ENCODE results near the gene TMPO.
"Not testable (repeated sequence)": the region's sequence is repeated elsewhere in the genome, so short reads cannot be mapped to it uniquely, and the experiment has no call there.

The TMPO gene

DNA sequence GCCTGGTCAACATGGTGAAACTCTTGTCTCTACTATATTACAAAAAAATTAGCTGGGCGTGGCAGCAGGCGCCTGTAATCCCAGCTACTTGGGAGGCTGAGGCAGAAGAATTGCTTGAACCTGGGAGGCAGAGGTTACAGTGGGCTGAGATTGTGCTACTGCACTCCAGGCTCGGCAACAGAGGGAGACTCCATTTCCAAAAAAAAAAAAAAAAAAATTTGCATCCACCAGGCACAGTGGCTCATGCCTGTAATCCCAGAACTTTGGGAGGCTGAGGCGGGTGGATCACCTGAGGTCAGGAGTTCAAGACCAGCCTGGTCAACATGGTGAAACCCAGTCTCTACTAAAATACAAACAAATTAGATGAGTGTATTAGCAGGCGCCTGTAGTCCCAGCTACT, 3.6 kb upstream of the TMPO start:
- not testable (repeated sequence) for DNase-seq

DNA sequence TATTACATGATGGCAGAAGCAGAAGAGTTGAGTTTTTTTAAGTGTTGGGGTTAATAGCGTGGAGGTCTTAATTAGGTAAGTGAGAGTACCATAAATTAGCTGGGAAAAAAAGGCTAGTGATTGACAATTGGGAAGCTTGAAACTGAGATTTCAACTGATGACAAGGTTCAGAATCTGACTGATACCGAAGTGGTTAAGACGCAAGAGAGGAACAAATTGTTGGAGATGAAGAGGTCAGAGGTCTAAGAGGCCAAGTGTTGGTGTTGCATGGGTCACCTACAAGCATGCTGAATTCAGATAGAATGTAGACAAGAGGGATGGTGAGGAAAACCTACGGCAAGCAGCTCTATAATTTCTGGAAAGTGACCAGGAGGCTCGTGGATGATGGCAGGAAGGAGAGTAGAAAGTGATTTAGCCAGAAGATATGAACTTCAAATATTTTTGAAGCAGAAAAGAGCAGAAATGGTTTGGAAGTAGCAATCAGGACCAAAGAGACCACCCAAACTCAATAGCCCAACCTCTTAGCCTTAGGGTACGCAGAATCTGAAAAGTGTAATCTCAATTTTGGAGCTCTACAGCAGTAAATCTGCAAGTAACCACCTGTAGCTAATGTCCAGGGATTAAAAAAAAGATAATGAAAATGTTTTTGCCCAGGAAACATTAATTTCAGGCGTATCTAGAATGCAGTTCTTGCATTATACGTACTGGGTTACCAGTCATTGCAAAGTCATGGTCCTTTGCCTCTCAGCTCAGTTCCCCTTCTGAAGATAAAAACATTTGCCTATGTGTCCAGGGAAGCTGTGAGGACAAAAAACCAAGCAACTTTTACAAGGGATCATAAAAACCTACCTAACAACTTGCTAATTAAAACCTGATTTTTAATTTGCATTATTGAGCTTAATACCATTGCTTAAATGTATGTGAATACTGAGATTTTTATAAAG, 1.7 kb upstream of the TMPO start:
- DNase-seq: no peak

DNA sequence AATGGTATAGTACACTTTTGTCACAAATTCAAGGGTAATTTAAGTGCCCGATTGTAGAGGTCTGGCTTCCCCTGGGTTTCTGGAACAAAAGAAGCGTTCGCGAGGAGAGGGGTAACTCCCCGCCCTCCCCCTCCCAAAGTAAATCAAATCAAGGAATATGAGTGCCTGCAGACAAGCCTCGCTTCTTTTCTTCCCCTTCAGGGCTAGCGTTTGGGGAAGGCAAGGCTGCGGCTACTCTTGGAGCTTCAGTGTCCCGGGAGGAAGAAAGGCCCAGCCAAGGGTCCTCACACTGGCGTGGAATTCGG, 456 bp upstream of the TMPO start:
- no peak for DNase-seq

DNA sequence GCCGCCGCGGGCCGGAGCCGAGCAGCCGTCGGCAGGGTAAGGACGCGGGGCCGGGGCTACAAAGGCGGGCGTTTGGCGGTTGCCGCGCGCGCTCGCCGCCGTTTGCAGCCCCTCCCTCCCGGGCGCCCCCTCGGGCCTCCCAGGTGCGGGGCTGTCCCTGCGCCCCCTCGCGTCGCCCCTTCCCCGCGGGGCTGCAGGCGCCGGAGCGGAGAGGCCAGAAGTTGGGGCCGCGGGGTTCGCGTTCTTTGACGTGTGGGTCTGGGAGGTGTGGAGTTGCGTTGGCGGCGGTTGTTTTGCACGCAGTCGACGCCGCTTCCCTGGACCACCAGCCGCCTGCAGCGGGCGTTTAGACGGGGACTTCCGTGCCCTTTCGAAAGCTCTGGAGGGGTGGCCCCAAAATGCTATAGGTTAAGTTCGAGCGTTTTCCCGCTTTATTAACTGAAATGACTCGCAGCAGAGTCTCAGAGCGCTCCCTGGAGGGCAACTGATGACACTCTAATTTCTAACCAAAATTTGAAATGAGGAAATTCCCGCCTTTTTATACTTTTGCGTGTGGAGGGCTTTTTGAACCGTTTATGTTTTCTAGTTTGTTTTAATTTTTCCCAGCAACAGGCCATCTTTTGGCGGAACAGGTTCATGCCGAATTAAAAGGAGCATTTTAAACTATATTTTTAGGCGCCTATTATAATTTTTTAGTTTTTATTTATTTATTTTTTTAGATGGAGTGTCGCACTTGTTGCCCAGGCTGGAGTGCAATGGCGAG, 902 bp downstream of the TMPO start:
- peak; percentile 91 for DNase-seq

DNA sequence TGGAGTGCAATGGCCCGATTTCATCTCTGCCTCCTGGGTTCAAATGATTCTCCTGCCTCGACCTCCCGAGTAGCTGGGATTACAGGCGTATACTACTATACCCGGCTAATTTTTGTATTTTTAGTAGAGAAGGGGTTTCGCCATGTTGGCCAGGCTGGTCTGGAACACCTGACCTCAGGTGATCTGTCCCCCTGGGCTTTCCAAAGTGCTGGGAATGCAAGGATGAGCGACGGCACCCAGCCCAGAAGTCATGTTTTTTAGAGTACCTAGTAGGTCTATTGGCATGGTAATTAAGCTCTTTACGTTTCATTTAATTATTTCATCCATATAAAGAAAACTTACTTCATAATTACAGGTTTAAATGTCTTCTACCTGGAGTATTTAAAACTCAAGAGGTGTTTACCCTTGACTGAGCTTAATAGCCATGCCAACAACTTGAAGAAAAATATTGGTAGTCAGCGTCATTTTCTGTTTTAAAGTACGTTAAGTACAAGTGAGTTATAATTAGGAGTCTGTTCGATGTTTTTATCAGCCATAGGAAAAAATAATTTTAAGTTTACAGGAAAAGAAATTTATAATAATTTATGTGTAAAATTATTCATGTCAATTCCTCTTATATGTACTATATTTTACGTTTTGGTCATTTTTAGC, 4.0 kb downstream of the TMPO start:
- no peak for DNase-seq

DNA sequence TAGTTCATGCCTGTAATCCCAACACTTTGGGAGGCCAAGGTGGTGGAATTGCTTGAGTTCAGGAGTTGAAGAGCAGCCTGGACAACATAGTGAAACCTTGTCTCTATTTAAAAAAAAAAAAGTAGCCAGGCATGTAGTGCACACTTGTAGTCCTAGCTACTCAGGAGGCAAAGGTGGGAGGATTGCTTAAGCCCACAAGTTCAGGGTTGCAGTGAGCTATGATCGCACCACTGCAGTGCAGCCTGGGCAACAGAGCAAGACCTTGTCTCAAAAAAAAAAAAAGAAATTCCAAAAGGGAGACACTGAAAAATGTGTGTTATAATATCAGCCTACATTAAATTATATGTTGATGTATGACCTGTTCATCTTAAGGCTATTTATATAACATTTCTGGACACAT, 14.7 kb downstream of the TMPO start:
- no peak for DNase-seq

DNA sequence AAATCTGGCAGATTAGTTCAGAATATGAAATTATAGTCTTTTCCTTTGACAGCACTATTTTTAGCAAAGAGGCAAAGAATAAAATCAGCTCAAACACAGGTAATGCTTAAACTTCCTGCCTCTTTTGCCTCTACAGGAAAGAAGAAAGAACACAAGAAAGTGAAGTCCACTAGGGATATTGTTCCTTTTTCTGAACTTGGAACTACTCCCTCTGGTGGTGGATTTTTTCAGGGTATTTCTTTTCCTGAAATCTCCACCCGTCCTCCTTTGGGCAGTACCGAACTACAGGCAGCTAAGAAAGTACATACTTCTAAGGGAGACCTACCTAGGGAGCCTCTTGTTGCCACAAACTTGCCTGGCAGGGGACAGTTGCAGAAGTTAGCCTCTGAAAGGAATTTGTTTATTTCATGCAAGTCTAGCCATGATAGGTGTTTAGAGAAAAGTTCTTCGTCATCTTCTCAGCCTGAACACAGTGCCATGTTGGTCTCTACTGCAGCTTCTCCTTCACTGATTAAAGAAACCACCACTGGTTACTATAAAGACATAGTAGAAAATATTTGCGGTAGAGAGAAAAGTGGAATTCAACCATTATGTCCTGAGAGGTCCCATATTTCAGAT, 17.4 kb downstream of the TMPO start:
- DNase-seq: peak; percentile 68

DNA sequence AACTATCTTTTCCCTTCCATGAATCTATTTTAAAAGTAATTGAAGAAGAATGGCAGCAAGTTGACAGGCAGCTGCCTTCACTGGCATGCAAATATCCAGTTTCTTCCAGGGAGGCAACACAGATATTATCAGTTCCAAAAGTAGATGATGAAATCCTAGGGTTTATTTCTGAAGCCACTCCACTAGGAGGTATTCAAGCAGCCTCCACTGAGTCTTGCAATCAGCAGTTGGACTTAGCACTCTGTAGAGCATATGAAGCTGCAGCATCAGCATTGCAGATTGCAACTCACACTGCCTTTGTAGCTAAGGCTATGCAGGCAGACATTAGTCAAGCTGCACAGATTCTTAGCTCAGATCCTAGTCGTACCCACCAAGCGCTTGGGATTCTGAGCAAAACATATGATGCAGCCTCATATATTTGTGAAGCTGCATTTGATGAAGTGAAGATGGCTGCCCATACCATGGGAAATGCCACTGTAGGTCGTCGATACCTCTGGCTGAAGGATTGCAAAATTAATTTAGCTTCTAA, 18.4 kb downstream of the TMPO start:
- DNase-seq: no peak

DNA sequence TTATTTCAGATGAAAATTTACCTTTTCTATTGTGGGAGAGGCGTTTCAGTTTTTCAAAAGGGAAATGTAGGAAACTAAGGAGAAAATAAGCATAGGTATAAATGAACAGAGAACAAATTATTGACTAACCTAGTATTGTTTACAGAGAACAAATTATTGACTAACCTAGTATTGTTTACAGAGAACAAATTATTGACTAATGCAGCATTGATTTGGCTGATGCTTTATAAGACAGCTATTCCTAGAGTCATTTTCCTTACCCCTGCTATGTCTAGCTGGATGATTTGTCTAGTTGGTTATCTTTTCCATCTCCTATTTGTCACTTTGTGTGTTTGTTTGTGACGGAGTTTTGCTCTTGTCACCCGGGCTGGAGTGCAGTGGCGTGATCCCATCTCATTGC, 22.6 kb downstream of the TMPO start:
- DNase-seq: no peak

DNA sequence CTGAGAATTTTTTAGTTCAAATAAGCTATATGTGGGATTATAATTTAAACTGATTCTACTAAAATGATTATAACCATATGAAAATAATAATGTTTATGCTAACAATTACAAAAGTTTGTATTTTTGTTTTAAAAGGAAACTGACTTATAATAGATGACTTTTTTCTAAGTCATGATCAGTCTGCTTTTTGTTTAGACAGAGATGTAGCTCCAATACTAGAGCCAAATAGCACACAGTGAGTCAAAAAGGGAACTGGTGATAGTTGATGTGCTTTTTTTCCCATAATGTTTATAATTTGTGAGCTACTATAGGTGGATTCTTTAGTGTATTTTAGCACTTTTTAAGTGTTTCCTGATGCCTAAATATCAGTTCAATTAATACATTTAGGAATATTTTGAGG, 28.3 kb downstream of the TMPO start:
- no peak for DNase-seq

DNA sequence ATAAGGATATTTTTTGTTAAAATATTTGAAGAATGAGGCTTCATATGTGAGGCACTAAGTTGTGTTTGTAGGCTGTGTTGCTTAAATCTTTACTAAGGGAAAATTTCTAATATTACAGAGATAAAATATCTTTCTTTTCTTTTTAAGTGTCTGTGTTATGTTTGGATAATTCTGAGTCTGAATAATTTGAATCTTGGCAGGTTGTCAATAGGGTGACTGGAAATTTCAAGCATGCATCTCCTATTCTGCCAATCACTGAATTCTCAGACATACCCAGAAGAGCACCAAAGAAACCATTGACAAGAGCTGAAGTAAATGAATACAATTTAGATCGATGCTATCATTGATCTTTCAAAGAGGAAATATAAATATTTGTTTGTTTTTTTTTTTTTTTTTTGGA, 29.4 kb downstream of the TMPO start:
- DNase-seq: no peak

DNA sequence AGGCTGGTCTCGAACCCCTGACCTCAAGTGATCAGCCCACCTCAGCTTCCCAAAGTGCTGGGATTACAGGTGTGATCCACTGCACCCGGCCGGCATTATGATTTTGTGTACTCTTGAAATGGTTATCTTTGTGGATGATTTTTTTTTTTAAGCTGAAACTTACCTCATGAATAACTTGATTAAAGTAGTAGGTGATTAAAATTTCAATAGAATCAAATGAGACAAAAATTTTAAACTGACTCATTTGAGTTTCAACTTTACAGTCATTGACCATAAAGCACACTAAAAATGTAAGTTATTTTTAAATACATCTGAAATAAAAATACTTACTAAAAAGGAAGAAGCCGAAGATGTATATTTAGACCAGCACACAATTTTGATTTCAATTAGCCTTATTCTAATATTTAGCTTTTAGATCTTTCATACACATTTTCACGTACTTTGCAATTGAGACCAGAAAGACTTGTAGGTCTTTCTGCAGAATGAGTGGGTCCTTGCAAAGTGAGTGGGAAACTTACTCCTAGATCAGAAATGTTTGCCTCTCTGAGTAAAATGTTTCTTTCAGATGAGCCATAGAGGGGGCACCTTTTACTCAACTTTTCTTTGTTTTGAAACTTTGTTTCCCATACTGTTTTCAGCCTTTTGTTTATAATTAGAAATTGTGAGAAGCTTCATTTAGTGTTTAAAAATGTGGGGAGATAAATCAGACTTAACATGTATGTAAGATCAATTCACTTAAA, 34.2 kb downstream of the TMPO start:
- no peak for DNase-seq

DNA sequence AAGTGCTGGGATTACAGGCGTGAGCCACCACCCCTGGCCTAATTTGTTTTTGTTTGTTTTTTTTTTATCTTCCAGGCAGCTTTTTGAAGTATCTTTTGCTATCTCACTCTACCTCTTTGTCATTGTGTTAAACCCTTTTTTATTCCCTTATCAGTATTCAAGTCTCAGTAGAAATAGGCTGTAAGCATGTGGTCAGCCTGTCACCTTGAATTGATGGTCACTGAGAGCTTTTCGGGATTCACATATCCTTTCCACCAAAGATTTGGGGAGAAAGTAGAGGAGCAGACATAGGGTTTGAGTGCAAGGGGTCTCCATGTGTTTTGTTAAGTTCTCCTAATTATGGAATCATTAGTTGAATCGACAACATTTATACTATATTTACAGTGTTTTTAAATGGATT, 36.4 kb downstream of the TMPO start:
- no peak for DNase-seq

DNA sequence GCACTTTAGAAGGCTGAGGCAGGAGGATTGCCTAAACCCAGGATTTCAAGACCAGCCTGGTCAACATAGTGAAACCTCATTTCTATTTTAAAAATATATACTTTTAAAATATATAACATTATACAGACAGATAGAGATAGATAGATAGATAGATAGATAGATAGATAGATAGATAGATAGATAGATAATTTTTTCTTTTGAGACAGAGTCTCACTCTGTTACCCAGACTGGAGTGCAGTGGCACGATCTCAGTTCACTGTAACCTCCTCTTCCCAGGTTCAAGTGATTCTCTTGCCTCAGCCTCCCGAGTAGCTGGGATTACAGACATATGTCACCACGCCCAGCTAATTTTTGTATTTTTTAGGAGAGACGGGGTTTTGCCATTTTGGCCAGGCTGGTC, 42.7 kb downstream of the TMPO start:
- not testable (repeated sequence) for DNase-seq

DNA sequence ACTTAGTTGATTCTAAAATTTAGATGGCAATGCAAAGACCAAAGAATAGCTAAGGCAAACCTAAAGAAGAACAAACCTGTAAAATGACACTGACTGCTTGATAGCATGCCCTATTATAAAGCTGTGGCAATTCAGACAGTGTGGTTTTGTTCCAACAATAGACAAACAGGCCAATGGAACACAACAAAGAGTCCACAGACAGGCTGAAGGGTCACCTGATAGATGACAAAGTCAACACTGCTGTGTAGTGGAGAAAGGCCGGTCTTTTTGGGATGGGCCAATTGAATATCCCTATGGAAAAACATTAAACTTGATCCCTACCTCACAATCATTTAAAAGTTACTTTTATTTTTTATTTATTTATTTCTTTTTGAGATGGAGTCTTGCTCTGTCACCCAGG, 44.3 kb downstream of the TMPO start:
- no peak for DNase-seq

DNA sequence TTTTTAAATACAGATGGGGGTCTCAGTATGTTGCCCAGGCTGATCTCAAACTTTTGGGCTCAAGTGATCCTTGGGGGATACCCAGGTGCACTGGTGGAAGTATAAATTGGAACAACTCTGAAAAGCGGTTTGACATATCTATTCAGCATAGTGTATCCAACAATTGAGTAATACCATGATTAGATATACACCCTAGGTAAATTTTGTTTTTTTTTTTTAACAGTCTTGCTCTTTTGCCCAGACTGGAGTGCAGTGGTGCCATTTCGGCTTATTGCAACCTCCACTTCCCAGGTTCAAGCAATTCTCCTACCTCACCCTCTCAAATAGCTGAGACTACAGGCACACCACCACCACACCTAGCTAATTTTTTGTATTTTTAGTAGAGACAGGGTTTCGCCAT, 46.5 kb downstream of the TMPO start:
- DNase-seq: no peak

DNA sequence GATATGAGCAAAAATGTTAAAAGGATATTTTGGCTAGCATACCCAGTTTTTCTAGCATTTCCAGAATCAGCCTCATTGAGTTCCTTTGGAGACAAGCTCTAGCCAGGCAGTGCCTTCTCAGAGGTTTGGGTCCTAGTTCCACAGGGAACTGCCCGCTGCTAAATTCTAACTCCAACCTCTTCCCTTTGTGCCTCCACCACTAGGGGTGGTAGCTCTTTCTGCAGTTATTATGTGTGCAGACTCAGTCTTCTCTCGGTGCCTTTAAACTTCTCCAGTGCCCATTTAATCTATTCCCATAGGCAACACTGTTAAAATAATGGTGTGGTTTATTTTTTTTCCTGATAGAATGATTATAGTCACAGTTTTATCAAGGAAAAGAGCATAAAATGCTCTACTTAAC, 56.6 kb downstream of the TMPO start:
- no peak for DNase-seq

DNA sequence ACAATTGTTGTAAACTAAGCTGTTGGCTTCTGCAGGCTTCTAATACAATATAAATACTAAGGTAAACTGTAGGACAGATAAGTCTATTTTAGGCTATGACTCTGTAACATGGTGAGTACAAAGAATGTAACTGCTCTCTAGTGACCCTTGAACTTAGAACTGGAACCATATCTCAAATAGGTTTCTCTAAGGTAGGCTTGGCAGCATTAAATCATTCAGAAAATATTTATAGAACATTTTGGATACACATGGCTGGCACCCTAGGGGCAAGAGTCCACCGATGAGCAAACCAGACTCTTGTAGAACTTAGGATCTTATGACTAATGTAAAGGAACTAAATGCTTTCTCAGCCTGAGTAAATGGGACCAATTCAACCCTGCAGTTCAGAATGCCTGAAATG, 58.7 kb downstream of the TMPO start:
- no peak for DNase-seq

DNA sequence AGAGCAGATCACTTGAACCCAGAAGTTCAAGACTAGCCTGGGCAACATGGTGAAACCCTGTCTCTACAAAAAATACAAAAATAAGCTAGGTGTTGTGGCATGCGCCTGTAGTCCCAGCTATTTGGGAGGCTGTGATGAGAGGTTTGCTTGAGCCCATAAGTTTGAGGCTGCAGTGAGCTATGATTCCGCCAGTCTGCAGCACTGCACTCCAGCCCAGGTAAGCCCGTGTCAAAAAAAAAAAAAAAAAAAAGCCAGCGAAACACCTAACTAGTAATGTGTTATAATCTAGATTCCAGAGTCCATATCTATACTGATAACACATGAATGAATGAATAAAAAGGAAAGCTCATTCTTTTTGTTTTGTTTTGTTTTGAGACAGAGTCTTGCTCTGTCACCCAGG, 59.6 kb downstream of the TMPO start:
- no peak for DNase-seq

DNA sequence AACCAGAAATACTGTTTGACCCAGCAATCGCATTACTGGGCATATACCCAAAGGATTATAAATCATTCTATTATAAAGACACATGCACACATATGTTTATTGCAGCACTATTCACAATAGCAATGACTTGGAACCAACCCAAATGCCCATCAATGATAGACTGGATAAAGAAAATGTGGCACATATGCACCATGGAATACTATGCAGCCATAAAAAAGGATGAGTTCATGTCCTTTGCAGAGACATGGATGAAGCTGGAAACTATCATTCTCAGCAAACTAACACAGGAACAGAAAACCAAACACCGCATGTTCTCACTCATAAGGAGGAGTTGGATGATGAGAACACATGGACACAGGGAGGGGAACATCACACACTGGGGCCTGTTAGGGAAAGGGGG, 61.4 kb downstream of the TMPO start:
- DNase-seq: not testable (repeated sequence)

DNA sequence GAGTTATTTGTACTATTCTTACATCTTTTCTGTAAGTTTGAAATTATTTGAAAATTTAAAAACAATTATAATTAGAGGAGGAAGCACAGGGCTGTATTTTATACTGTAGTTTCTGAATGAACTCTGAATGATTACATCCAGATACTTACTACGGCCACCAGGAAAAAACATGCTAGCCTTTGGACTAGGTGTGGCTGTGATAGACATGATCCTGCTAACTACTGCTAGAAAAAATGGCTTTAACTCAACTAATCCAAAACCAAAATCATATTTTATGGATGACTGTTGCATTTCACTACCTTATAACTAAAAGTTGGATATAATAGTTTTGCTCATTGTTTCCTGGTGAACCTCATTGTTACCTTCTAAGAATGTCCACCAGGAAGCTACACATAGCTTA, 63.0 kb downstream of the TMPO start:
- DNase-seq: no peak

DNA sequence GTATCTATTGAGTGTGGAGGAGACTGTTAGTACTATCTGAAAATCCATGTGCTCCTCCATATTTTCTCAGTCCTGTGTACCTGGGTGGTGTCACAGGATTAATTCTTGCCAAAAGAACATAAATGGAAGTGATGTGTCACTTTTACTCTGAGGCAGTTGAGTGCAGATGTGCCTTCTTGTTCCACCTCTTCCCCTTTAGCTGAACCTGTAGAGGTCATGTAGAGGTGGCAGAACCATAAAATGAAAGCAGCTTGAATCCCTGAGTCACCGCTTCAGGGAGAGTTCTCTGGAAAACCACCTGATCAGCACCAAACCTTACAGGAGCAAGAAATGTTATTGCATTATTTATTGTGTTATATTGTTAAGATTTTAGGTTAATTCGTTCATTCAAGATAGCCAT, 63.4 kb downstream of the TMPO start:
- no peak for DNase-seq

DNA sequence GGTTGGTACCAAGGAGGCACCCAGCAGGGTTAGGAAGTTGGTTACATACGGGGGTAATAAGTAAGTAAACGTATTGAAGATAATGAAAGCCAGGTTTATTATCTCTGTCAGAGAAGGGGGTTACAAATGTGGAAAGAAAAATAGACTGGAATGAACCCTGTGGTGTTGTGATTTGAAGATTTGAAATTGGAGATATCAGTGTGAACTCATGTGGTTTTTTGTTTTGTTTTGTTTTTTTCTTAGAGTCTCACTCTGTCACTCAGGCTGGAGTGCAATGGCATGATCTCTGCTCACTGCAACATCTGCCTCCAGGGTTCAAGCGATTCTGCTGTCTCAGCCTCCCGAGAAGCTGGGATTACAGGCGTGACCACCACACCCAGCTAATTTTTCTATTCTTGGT, 64.0 kb downstream of the TMPO start:
- DNase-seq: no peak
